ENCODE results near the gene PM20D2.

Gene PM20D2

DNA sequence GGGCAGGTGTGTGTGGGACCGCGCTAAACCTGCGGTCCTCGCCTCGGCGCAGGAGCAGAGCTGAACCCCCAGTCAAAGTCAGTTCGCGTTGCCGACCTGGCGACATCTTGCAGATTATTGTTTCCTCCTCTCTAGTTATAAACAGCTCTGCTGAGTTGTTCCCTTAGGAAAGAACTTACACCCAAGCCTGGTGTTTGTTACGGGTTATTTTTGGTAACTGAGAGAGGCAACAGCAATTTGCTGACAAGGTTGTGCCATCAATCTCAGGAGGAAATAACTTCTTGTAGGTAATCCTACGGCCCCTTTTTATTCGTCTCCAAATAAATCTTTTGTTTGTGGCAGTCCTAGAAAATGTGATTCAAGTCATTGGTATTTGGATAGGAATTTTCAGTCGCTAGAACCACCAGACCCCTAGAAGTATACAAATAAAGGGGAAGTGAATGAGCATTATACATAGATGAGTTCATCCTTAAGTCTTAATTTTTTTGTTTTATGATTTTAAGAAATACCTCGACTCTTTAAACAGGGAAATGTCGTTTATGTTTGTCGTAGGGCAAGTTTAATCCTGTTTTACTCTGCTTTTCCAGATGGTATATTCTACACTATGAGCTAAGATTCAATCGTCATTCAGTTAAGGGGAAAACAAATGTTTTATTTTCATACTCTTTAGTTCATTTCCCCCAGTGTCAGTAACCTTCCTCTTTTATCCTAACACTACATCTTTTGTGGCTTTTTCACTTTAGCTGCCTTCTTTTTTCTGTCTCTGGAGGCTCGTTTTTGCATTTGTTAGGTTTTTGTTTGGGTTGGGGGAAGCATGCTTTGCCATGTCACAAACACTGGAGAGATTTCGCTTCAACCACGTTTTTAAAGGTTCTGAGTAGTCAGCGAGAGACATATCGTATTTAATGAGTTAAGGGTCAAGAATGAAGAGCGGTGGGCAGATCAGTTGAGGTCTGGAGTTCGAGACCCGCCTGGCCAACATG lies 1.2 kb downstream of the PM20D2 start:
- no peaks in the 10 kb centered on the region for H3K36me3 ChIP-seq (ENCODE audit: insufficient read depth, low read length)
- H3K9me3 ChIP-seq (replicated peaks; ENCODE audit: low read length) = no peaks in the 10 kb centered on the region
- peaks cover 4% of the 10 kb centered on the region for H3K4me1 ChIP-seq (ENCODE audit: control insufficient read depth, insufficient read depth, low read length)
- peaks cover 13% of the 10 kb centered on the region for H3K27me3 ChIP-seq (ENCODE audit: control insufficient read depth, insufficient read depth, low read length)
- peak overlapping the region; percentile 97 for H3K4me2 ChIP-seq (ENCODE audit: low read length)
- H3K4me3 ChIP-seq (ENCODE audit: low read length) = peak overlapping the region; percentile 74
- H3K9ac ChIP-seq (ENCODE audit: low read depth, low read length) = peak overlapping the region; percentile 74

- Histone ChIP-seq H3K4me2 (ENCODE audit: low read length) (no peak overlapping the region), H3K9ac (ENCODE audit: low read depth, low read length) (no peak overlapping the region), H3K27me3 (ENCODE audit: control insufficient read depth, insufficient read depth, low read length) (peaks cover 12% of the 10 kb centered on the region), H3K4me1 (ENCODE audit: control insufficient read depth, insufficient read depth, low read length) (peaks cover 4% of the 10 kb centered on the region), H3K4me3 (ENCODE audit: low read length) (no peak overlapping the region), H3K36me3 (ENCODE audit: insufficient read depth, low read length) (no peaks in the 10 kb centered on the region), H3K9me3 (replicated peaks; ENCODE audit: low read length) (no peaks in the 10 kb centered on the region)
Measured at GRCh38 chr6:89148016-89148750, 2.3 kb downstream of the PM20D2 start.

DNA sequence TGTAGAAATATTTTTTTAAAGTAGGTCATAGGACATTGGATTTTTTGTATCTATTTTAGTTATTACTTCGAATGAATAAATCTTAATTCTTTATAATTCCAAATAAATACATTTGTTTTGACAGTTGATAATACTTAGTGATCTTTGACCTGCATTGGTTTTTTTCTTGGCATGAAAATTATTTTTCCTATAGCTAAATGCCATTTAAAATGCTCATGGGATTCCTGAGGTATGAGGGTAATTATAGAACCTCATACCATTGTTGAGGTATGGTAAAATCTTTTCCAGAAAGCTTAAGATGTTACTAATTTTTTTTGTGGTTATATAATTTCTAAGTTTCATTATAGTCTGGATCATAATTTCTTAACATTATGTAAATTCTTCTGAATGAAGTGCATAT lies 8.3 kb downstream of the PM20D2 start:
- Histone ChIP-seq H3K36me3 (ENCODE audit: insufficient read depth, low read length) (no peaks in the 10 kb centered on the region), H3K4me1 (ENCODE audit: control insufficient read depth, insufficient read depth, low read length) (no peaks in the 10 kb centered on the region), H3K4me2 (ENCODE audit: low read length) (no peak overlapping the region), H3K27me3 (ENCODE audit: control insufficient read depth, insufficient read depth, low read length) (no peaks in the 10 kb centered on the region), H3K9ac (ENCODE audit: low read depth, low read length) (no peak overlapping the region), H3K4me3 (ENCODE audit: low read length) (no peak overlapping the region), H3K9me3 (replicated peaks; ENCODE audit: low read length) (no peaks in the 10 kb centered on the region)

DNA sequence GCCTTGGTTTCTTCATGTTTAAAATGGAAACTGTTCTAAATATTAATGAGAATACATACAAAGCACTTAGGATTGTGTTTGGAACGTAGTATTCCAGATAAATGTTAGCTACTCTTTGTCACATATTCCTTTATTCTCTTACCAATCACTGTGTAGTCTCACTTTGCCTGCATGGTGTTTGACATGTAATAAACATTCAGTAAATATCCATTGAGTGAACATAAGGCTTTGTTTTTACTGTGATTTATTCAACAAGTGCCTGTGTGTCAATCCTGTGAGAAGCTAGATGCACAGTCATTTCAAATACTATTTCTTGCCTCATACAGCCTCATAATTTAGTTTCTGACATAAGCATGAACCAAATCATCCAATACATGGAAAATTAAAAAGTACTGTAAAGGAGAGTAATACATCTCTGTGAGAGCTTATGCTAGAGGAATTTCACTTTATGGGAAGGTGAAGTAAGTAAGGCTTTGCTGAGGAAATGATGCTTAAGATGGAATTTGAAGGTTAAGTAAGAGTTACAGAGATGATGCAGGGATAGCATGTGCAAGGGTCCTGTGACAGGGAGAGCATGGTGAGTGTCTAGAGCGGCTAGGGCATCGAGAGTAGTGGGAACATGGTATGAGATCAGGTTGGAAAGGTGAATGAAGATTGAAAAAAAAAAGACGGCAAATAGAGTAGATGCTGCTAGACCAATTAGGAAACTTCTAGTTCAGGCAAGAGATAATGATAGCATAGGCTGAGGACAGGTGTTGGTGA lies 14.7 kb downstream of the PM20D2 start:
- no peaks in the 10 kb centered on the region for H3K36me3 ChIP-seq (ENCODE audit: insufficient read depth, low read length)
- no peaks in the 10 kb centered on the region for H3K9me3 ChIP-seq (replicated peaks; ENCODE audit: low read length)
- no peaks in the 10 kb centered on the region for H3K4me1 ChIP-seq (ENCODE audit: control insufficient read depth, insufficient read depth, low read length)
- H3K9ac ChIP-seq (ENCODE audit: low read depth, low read length) = no peak overlapping the region
- H3K4me2 ChIP-seq (ENCODE audit: low read length) = no peak overlapping the region
- H3K4me3 ChIP-seq (ENCODE audit: low read length) = no peak overlapping the region
- H3K27me3 ChIP-seq (ENCODE audit: control insufficient read depth, insufficient read depth, low read length) = no peaks in the 10 kb centered on the region

DNA sequence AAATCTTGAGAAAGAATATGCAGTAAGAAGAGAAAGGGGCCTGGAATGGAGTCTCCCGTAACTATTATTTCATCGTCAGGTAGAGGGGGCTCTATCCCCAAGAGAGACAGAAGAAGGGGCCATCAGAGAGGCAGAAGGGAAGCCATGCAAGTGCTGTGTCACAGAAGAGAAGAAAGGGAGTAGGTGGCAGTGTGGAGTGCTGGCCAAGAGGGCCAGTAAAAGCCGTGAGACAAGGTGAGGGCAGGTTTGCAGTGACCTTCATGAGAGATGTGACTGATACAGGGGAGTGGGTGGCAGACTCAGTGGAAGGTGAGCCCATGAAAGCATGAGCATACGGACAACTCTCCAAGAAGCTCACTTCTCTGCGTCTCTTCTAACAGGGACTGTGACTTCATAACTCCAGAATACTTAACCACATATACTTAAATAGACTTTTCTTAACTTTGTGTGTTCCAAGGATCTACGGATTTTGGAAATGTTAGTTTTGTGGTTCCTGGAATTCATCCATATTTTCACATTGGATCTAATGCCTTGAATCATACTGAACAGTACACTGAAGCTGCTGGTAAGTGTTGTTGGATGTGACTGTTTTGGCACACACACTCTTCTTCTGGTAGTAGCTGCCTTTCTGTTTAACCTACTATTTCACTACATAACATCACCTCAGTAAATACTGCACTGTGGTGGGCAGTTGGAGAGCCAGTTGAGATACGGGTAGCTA lies 15.6 kb downstream of the PM20D2 start:
- H3K4me2 ChIP-seq (ENCODE audit: low read length) = no peak overlapping the region
- H3K4me3 ChIP-seq (ENCODE audit: low read length) = no peak overlapping the region
- H3K27me3 ChIP-seq (ENCODE audit: control insufficient read depth, insufficient read depth, low read length) = no peaks in the 10 kb centered on the region
- no peaks in the 10 kb centered on the region for H3K9me3 ChIP-seq (replicated peaks; ENCODE audit: low read length)
- no peaks in the 10 kb centered on the region for H3K36me3 ChIP-seq (ENCODE audit: insufficient read depth, low read length)
- no peak overlapping the region for H3K9ac ChIP-seq (ENCODE audit: low read depth, low read length)
- H3K4me1 ChIP-seq (ENCODE audit: control insufficient read depth, insufficient read depth, low read length) = no peaks in the 10 kb centered on the region

GRCh38 chr6:89162047-89162371 lies 16.2 kb downstream of the PM20D2 start:
- Histone ChIP-seq H3K27me3 (ENCODE audit: control insufficient read depth, insufficient read depth, low read length) (no peaks in the 10 kb centered on the region), H3K9ac (ENCODE audit: low read depth, low read length) (no peak overlapping the region), H3K36me3 (ENCODE audit: insufficient read depth, low read length) (no peaks in the 10 kb centered on the region), H3K9me3 (replicated peaks; ENCODE audit: low read length) (no peaks in the 10 kb centered on the region), H3K4me1 (ENCODE audit: control insufficient read depth, insufficient read depth, low read length) (no peaks in the 10 kb centered on the region), H3K4me3 (ENCODE audit: low read length) (no peak overlapping the region), H3K4me2 (ENCODE audit: low read length) (no peak overlapping the region)

DNA sequence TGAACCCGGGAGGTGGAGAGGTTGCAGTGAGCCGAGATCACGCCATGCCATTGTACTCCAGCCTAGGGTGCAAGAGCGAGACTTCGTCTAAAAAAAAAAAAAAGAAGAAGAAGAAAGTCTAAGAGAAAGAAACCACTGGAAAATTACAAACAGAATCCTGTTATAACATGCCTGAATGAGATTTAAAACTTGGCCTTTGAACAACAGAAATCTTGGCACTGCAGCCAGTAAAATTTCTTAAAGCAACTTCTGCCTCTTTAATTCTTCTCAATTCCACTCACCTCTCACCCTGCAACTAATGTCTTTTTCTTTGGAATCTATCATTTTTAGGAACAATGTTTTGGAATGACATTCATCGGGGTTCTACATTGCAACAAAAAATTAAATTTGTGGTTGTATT lies 26.3 kb downstream of the PM20D2 start:
- Histone ChIP-seq H3K36me3 (ENCODE audit: insufficient read depth, low read length) (no peaks in the 10 kb centered on the region), H3K27me3 (ENCODE audit: control insufficient read depth, insufficient read depth, low read length) (no peaks in the 10 kb centered on the region), H3K9ac (ENCODE audit: low read depth, low read length) (no peak overlapping the region), H3K9me3 (replicated peaks; ENCODE audit: low read length) (no peaks in the 10 kb centered on the region), H3K4me1 (ENCODE audit: control insufficient read depth, insufficient read depth, low read length) (no peaks in the 10 kb centered on the region), H3K4me3 (ENCODE audit: low read length) (no peak overlapping the region), H3K4me2 (ENCODE audit: low read length) (no peak overlapping the region)

DNA sequence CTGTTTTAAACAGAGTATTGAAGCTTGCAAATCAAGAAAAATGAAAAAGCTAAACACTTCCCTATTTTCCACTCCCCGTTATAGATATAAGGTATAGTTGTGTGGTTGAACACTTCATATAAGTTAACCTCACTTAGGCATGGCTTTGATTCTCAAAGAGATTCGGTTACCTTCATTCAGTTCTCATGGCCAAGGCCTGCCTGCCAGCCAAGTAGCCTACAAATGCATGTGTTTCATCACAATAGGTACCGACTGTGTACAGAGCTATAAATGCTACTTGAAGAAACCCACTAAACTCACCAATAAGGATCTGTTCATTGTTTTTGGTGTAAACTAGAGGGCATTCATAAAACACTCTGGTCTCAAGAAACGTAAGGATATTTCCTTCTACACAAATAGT lies 27.8 kb downstream of the PM20D2 start:
- H3K9ac ChIP-seq (ENCODE audit: low read depth, low read length) = no peak overlapping the region
- H3K4me3 ChIP-seq (ENCODE audit: low read length) = no peak overlapping the region
- H3K27me3 ChIP-seq (ENCODE audit: control insufficient read depth, insufficient read depth, low read length) = peaks cover 3% of the 10 kb centered on the region
- H3K9me3 ChIP-seq (replicated peaks; ENCODE audit: low read length) = no peaks in the 10 kb centered on the region
- no peaks in the 10 kb centered on the region for H3K4me1 ChIP-seq (ENCODE audit: control insufficient read depth, insufficient read depth, low read length)
- H3K36me3 ChIP-seq (ENCODE audit: insufficient read depth, low read length) = no peaks in the 10 kb centered on the region
- H3K4me2 ChIP-seq (ENCODE audit: low read length) = no peak overlapping the region

DNA sequence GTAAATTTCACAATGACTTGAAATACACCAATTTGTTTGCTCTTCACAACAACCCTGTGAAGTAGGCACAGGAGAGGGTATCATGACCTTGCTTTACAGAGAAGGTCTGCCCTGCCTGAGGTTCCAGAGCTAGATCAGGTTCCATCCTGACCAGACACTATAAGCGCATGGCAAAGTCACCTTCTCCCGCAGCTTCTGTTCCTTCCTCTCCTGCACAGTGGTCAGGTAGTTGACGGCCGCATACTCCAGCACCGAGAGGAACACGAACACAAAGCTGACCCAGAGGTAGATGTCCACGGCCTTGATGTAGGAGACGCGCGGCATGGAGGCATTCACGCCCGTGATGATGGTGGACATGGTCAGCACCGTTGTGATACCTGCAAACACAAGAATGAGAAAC lies 34.3 kb downstream of the PM20D2 start:
- H3K4me1 ChIP-seq (ENCODE audit: control insufficient read depth, insufficient read depth, low read length) = no peaks in the 10 kb centered on the region
- no peak overlapping the region for H3K4me2 ChIP-seq (ENCODE audit: low read length)
- no peak overlapping the region for H3K4me3 ChIP-seq (ENCODE audit: low read length)
- no peaks in the 10 kb centered on the region for H3K36me3 ChIP-seq (ENCODE audit: insufficient read depth, low read length)
- H3K9ac ChIP-seq (ENCODE audit: low read depth, low read length) = no peak overlapping the region
- peaks cover 10% of the 10 kb centered on the region for H3K27me3 ChIP-seq (ENCODE audit: control insufficient read depth, insufficient read depth, low read length)
- H3K9me3 ChIP-seq (replicated peaks; ENCODE audit: low read length) = no peaks in the 10 kb centered on the region

GRCh38 chr6:89180971-89181370 lies 35.1 kb downstream of the PM20D2 start:
- peaks cover 16% of the 10 kb centered on the region for H3K27me3 ChIP-seq (ENCODE audit: control insufficient read depth, insufficient read depth, low read length)
- H3K9me3 ChIP-seq (replicated peaks; ENCODE audit: low read length) = no peaks in the 10 kb centered on the region
- no peak overlapping the region for H3K9ac ChIP-seq (ENCODE audit: low read depth, low read length)
- no peaks in the 10 kb centered on the region for H3K36me3 ChIP-seq (ENCODE audit: insufficient read depth, low read length)
- H3K4me1 ChIP-seq (ENCODE audit: control insufficient read depth, insufficient read depth, low read length) = no peaks in the 10 kb centered on the region
- H3K4me3 ChIP-seq (ENCODE audit: low read length) = no peak overlapping the region
- no peak overlapping the region for H3K4me2 ChIP-seq (ENCODE audit: low read length)

DNA sequence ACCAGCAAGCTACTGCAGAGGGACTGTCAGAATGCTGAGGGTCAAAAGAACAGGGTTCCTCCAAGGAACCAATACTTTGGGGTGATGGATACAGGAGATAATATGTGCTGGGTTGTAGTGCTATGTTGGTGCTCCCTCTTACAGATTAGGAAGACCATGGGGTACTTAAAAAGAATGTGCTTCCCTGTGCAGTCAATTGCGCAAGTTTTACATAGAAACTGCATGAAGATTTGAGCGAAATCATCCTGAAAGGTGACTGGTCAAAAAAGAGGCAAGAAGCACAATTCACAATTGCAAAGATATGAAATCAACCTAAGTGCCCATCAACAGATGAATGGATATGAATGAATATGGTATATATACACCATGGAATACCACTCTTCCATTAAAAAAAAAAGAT lies 37.4 kb downstream of the PM20D2 start:
- Histone ChIP-seq H3K4me1 (ENCODE audit: control insufficient read depth, insufficient read depth, low read length) (no peaks in the 10 kb centered on the region), H3K36me3 (ENCODE audit: insufficient read depth, low read length) (no peaks in the 10 kb centered on the region), H3K9ac (ENCODE audit: low read depth, low read length) (no peak overlapping the region), H3K9me3 (replicated peaks; ENCODE audit: low read length) (no peaks in the 10 kb centered on the region), H3K27me3 (ENCODE audit: control insufficient read depth, insufficient read depth, low read length) (peaks cover 24% of the 10 kb centered on the region), H3K4me2 (ENCODE audit: low read length) (no peak overlapping the region), H3K4me3 (ENCODE audit: low read length) (no peak overlapping the region)

Data from skeletal muscle satellite cell (primary cell).